GM19043 (cell line): ENCODE data around the gene STK16.
A peak's percentile ranks its signal among the peaks of the same experiment; 100 is the strongest.

Experiments
- ATAC-seq: cut with Tn5 transposase; IDR thresholded peaks from one replicate; pipeline ENCODE4 v1.9.1; 2021; ENCODE audit warnings: low read depth; ENCODE audit not compliant: unreplicated experiment

The STK16 gene

GRCh38 chr2:219266886-219267285 is 21.6 kb downstream of the STK16 start:
- ATAC-seq, result no peak

DNA sequence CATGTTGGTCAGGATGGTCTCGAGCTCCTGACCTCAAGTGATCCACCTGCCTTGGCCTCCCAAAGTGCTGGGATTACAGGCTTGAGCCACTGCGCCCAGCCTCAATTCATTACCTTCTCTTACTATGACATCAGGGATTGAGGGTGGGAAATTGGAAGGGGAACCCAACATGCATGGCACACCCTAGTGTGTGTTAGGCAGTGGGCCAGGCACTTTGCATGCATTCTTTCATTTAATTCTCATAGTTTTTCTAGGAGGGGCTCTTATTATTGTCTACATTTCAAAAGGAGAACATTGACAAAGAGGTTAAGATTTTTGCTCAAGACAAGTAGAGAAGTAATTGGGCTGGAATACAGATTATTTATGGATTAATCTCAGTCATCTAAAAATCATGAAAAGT is 23.0 kb downstream of the STK16 start:
- ATAC-seq, result no peak

DNA sequence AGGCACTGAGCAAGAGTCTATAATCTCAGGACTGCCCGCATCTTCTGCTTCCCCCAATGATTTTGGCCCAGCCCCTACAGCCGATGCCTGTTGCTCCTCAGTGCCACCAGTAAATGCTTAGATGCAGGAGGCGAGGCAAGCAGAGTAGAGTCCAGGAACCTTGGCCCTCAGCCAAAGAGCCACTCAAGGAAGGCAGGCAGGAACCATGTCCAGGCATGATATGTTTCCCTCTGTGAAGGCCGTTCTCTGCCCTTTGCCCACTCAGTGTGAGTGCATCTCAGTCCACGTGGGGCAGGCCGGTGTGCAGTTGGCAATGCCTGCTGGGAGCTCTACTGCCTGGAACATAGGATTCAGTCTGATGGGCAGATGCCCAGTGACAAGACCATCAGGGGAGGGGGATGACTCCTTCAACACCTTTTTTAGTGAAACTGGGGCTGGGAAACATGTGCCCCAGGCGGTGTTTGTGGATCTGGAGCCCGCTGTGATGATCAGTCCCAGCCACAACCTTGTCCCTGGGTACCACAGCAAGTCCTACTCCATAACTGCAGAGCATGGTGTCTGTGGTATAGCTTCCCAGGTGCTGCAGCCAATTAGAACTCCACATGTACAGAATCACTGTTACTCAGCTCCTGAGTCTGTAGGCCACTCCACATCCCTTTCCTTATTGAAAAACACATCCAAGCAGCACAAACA is 24.2 kb downstream of the STK16 start:
- no peak for ATAC-seq

- ATAC-seq, result no peak
Measured at GRCh38 chr2:219270055-219270372, 24.7 kb downstream of the STK16 start.

DNA sequence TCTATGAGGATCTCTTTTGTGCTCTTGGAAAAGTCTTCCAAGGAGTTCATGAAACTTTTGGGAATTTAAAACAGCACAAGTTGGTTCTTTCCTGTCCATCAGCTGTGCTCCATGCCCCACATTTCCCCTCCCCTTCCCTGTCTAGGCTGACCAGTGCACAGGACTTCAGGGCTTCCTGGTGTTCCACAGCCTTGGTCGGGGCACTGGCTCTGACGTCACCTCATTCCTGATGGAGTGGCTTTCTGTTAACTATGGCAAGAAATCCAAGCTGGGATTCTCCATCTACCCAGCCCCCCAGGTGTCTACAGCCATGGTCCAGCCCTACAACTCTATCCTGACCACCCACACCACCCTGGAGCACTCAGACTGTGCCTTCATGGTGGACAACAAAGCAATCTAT is 25.7 kb downstream of the STK16 start:
- ATAC-seq, result no peak

- ATAC-seq, result no peak
Measured at GRCh38 chr2:219272356-219272755, 27.1 kb downstream of the STK16 start.

- no peak for ATAC-seq
Measured at GRCh38 chr2:219272995-219273394, 27.7 kb downstream of the STK16 start.

DNA sequence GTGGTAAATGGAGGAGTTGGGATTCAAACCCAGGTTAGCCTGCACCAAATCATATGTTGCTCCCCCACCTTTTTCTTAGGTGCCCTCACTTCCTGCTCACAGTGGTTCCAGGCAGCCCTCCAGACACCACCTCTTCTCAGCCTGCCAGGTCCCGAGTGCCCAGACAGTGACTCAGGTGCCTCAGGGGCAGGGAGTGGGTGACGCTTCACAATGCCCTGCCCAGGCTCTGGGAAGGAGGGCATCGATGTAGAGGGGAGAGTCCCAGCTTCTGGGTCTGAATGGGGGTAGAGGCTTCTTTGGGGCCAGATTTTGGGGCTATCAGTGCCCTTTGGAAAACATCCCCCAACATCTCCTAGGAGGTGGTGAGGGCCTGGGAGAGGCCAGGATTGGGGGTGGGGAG is 28.7 kb downstream of the STK16 start:
- ATAC-seq, result no peak

- no peak for ATAC-seq
Measured at GRCh38 chr2:219274361-219274921, 29.2 kb downstream of the STK16 start.

- peak; percentile 31 for ATAC-seq
Measured at GRCh38 chr2:219277703-219278654, 32.7 kb downstream of the STK16 start.

DNA sequence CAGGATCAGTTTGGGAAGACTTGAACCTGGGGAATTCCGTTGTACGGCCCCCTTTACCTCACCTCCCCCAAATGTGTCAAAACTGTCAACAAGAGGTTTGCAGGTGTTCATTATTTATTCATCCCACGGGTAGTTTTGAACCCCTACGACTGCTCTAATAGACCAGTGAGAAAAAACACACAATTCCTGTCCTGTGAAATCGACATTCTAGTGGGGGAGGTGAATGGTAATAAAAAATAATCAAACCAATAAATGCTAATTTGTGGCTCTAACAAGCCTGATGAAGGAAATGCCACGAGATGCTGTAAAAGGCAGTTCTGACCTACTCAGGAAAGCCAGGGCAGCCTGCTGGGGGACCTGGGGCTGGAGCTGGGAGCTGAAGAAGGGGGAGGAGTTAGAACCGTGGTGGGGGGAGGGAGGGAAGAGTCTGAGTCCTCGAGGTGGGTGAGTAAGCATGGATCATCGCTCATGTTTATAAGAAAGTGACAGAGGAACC is 33.4 kb downstream of the STK16 start:
- ATAC-seq, result no peak

DNA sequence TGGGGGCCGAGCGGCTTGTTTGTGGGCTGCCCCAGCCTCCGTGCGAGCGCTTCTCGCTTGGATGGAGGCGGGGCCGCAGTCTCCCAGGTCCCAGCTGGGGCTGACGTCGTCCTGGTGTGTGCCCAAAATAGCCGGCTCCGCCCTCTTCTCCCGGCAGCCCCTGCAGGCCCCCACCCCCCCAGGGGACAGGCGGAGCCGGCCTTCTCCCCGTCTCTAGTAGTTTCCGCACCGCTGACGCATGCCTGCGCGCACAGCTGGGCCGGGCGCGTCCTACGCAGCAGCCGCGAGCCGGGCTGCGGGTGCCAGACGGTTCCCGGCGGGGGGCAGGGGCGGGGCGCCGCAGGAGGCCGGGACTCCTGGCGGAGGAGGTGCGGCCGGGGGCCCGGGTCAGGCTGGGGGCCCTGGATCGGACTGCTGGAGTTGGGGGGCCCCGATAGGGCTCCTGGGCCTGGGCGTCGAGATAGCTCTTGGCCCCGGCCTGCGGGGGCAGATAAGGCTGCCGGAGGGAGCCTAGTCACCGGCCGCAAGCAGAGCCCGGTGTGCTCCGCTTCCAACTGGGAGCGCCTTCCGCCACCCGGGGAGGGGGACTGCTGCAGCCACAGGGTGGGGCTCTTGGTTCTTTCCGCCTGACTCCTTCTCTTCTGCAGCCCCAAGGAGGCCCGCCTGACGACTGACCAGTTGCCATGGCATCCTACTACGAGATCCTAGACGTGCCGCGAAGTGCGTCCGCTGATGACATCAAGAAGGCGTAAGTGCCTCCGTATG is 34.1 kb downstream of the STK16 start, which contains the start of gene DNAJB2:
Gene DNAJB2 (plus strand): TSS at position 216 of the 765 bp plus-strand sequence. CDS start 468 bp downstream, at position 684.
- ATAC-seq, result peak; percentile 85

DNA sequence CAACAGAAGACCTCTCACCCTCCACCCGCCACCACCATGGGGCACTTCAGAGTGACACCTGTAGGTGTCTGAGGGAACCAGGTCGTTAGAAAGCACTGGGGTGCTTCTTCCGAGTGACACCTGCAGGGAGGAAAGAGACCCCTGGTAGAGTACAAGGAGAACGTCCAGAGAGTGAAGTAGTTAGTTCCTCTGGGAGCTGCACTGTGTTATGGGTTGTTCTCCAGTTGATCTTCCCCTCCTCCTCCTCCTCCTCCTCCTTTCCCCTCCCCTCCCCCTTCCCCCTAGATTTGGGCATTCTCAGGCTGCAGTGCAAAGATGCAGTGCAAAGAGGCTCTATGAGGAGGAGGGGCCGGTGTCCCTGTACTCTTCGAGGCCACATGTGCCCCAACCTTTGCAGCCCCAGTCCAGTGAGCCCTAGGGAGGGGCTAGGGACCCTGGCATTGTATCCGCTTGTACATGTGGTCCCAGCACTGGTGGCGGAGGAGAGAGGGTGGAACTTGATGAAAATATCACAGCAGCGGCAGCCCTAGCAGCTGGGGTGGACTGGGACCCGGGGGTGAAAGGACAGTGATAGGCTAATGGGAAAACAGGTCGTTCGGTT is 34.7 kb downstream of the STK16 start:
- no peak for ATAC-seq

DNA sequence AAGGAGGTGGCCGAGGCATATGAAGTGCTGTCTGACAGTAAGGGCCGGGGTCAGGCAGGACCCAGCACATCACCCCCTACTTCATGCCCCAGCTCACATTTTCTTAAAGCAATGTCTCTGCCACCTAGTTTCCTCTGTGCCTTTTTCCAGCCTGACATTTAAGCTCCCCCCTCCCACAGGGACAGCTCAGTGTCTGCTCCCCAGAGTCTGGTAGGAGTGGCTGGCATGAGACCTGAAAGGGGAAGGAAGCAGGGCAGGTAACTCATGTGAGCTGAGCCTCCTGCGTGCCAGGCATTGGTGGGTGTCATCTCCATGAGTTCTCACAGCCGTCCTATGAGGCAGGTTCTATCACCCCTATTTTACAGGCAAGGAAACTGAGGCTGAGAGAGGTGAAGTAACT is 35.4 kb downstream of the STK16 start:
- ATAC-seq, result no peak

GRCh38 chr2:219281588-219281987 is 36.3 kb downstream of the STK16 start:
- no peak for ATAC-seq

DNA sequence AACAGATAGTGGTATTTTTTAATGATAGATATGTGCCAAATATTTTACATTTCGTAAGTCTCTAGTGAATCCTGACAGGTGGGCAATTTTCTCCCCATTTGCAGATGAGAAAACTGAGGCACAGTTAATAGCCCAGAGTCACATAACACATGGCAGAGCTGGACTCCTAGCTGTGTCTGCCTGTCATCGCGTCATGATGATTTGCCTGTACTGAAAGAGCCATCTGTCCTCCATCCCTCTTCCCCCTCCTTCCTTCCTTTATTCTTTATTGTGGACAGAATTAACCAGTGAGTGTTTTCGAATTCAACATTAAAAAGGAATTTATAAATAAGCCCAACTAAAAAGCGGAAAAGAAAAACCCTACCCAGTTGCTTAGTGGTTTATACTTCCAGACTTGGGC is 37.1 kb downstream of the STK16 start:
- ATAC-seq, result no peak

GRCh38 chr2:219282943-219283581 is 37.8 kb downstream of the STK16 start:
- ATAC-seq, result no peak

- ATAC-seq, result no peak
Measured at GRCh38 chr2:219284501-219285372, 39.5 kb downstream of the STK16 start.

DNA sequence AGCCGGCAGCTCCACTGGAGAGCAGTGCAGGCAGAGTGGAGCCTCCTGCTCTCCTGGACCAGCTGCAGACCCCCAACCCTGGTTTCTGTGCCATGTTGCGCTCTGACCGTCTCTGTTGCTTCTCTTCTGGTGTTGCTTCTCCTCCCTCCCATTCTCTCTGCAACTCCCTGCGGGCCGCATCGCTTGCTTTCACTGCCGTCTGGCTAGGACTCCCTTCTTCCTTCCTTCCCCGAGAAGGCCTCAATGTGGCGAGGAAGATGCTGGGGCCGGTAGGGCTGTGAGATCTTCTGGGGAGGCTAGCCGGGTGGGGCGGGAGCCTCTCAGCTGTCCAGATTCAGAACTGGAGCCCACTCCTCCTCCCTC is 40.1 kb downstream of the STK16 start:
- ATAC-seq, result no peak
